NB4 (cell line): ENCODE measurements around the gene NAMPT.

ENCODE experiments used
- TF ChIP-seq, protein P1 (sequence below): IDR thresholded peaks from one replicate; pipeline ENCODE4 v1.5.1; 2012; ENCODE audit warnings: low read depth, low read length
- TF ChIP-seq, protein P2 (sequence below): IDR thresholded peaks from 2 replicates; pipeline ENCODE4 v1.6.1; 2011; ENCODE audit warnings: low read depth, low read length

DNA sequence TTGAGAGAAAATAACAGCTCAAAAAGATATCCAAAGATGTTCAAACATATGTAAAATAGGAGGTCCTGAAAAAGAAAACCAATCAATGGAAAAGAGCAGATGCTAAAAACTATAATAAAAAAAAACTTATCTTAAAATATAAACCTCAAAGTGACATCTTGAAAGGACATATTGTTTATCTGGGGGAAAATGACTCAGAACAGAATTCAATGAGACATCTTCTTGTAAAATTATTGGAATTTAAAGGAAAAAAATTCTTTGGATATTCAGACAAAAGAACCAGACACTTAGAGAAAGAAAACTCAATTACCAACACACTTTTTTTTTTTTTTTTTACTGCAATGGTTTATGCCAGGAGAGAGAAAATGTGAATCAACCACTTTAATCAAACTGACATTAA is 58.9 kb downstream of the NAMPT start:
- TF ChIP-seq, protein P1, sequence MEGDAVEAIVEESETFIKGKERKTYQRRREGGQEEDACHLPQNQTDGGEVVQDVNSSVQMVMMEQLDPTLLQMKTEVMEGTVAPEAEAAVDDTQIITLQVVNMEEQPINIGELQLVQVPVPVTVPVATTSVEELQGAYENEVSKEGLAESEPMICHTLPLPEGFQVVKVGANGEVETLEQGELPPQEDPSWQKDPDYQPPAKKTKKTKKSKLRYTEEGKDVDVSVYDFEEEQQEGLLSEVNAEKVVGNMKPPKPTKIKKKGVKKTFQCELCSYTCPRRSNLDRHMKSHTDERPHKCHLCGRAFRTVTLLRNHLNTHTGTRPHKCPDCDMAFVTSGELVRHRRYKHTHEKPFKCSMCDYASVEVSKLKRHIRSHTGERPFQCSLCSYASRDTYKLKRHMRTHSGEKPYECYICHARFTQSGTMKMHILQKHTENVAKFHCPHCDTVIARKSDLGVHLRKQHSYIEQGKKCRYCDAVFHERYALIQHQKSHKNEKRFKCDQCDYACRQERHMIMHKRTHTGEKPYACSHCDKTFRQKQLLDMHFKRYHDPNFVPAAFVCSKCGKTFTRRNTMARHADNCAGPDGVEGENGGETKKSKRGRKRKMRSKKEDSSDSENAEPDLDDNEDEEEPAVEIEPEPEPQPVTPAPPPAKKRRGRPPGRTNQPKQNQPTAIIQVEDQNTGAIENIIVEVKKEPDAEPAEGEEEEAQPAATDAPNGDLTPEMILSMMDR, result no peak
- TF ChIP-seq, protein P2, sequence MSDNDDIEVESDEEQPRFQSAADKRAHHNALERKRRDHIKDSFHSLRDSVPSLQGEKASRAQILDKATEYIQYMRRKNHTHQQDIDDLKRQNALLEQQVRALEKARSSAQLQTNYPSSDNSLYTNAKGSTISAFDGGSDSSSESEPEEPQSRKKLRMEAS, result no peak
